DND-41 (cell line): Measurements from ENCODE around the gene PTK6.

Source experiments
- CTCF ChIP-seq: IDR thresholded peaks from 2 replicates; pipeline ENCODE4 v1.5.1; 2012; ENCODE audit warnings: borderline replicate concordance, low read length, moderate library complexity, mild to moderate bottlenecking; ENCODE audit not compliant: poor library complexity, severe bottlenecking; ENCODE audit errors: extremely low read depth
- EZH2 ChIP-seq: IDR thresholded peaks from 3 replicates; pipeline ENCODE4 v1.6.1; 2012; ENCODE audit warnings: borderline replicate concordance, low read depth, mild to moderate bottlenecking, moderate library complexity, low read length, inconsistent platforms; ENCODE audit not compliant: severe bottlenecking

GRCh38 chr20:63567386-63568169 is 30.4 kb upstream of the PTK6 start:
- TF ChIP-seq CTCF (no peak), EZH2 (no peak)
